Measurements from ENCODE around the gene ARL4D.

- TF ChIP-seq, protein P1, sequence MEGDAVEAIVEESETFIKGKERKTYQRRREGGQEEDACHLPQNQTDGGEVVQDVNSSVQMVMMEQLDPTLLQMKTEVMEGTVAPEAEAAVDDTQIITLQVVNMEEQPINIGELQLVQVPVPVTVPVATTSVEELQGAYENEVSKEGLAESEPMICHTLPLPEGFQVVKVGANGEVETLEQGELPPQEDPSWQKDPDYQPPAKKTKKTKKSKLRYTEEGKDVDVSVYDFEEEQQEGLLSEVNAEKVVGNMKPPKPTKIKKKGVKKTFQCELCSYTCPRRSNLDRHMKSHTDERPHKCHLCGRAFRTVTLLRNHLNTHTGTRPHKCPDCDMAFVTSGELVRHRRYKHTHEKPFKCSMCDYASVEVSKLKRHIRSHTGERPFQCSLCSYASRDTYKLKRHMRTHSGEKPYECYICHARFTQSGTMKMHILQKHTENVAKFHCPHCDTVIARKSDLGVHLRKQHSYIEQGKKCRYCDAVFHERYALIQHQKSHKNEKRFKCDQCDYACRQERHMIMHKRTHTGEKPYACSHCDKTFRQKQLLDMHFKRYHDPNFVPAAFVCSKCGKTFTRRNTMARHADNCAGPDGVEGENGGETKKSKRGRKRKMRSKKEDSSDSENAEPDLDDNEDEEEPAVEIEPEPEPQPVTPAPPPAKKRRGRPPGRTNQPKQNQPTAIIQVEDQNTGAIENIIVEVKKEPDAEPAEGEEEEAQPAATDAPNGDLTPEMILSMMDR (IDR thresholded peaks at IDR 0.05), result no peak
- no peak for TF ChIP-seq ZFX (IDR thresholded peaks at IDR 0.05; ENCODE audit: borderline replicate concordance)
These were observed 38.4 kb upstream of the ARL4D start for GRCh38 chr17:43360376-43360738.

Measured in 22Rv1 (cell line).